Gastroesophageal sphincter (tissue), 3 donors: ENCODE measurements around the gene ATPAF1.

ENCODE experiments used
- CTCF ChIP-seq, 4 experiments: fragments of 200-600 bp in 2 of 4; fragments of 450-650 bp in 2 of 4; sonication (generic) in 1 of 4; IDR thresholded peaks; one replicate each; pipeline ENCODE4 v1.5.1; 2017 to 2019; ENCODE audit warnings: antibody characterized with exemption in 4 of 4, mild to moderate bottlenecking in 2 of 4, moderate library complexity in 2 of 4
- EP300 ChIP-seq: sonication (generic); formaldehyde crosslinking; IDR thresholded peaks from one replicate; pipeline ENCODE4 v1.6.1; 2017; ENCODE audit warnings: antibody characterized with exemption, mild to moderate bottlenecking
- POLR2A ChIP-seq, 2 donors: fragments of 450-650 bp; IDR thresholded peaks; one replicate each; pipeline ENCODE4 v1.6.1; 2017; ENCODE audit warnings: antibody characterized with exemption in 2 of 2, mild to moderate bottlenecking in 2 of 2, moderate library complexity in 1 of 2
- POLR2AphosphoS5 ChIP-seq: sonication (generic); formaldehyde crosslinking; IDR thresholded peaks from one replicate; pipeline ENCODE4 v1.6.1; 2017; ENCODE audit warnings: antibody characterized with exemption

GRCh38 chr1:46603481-46603857 is 64.7 kb downstream of the ATPAF1 start:
- no peak for TF ChIP-seq POLR2AphosphoS5
- TF ChIP-seq CTCF (IDR thresholded peaks at IDR 0.05) = no peak
- TF ChIP-seq EP300 = no peak
- no peak for TF ChIP-seq POLR2A (IDR thresholded peaks at IDR 0.05)
